GM21619 (cell line): ENCODE results near the gene SEL1L2.

Experiments
- ATAC-seq: cut with Tn5 transposase; IDR thresholded peaks from one replicate; pipeline ENCODE4 v1.9.1; 2021; ENCODE audit not compliant: unreplicated experiment

Gene SEL1L2

GRCh38 chr20:13934992-13935894, 55.2 kb downstream of the SEL1L2 start:
- no peak for ATAC-seq

DNA sequence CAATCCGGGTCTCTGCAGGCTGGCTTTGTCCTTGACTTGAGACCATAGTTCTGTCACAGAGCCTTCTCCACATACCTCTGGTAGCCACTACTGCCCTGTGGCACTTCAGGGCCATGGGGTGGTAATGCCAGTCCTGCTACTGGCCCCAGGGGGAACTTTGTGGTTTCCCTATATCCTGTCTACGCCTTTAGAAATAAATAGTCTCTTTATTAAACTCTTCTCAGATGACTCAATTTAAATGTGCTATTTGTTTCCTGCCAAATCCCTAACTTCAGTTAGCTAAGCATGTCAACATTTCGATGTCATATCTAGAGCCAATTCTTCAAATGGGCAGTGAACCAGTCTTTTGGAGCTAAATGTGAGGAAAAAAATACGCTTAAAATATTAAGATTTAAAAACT, 60.1 kb downstream of the SEL1L2 start:
- no peak for ATAC-seq

- no peak for ATAC-seq
Measured at GRCh38 chr20:13929836-13930235, 60.6 kb downstream of the SEL1L2 start.

- ATAC-seq: no peak
Measured at GRCh38 chr20:13928901-13929300, 61.5 kb downstream of the SEL1L2 start.

GRCh38 chr20:13927171-13927570, 63.2 kb downstream of the SEL1L2 start:
- ATAC-seq: no peak

- no peak for ATAC-seq
Measured at GRCh38 chr20:13922241-13922640, 68.2 kb downstream of the SEL1L2 start.

DNA sequence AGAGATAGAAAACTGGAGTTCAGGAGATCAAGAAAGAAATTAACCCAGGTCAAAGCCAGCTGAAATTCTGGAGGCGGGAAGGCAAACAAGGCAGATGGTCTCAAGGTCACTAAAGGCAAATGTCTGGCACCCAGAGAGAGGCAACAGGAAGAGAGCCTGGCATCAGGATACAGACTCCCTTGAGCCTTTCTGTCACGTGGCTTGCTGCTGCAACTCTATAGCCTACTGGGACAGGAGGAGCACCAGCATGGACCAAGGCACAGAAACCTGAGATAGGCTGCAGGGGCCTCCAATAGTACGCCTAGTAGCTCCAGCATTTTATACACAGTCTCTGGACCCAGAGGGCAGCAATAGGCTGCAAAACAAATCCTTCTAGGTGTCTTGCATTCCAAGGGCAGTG, 75.1 kb downstream of the SEL1L2 start:
- ATAC-seq: no peak

GRCh38 chr20:13913572-13913971, 76.8 kb downstream of the SEL1L2 start:
- ATAC-seq: no peak

- no peak for ATAC-seq
Measured at GRCh38 chr20:13913131-13913530, 77.3 kb downstream of the SEL1L2 start.

DNA sequence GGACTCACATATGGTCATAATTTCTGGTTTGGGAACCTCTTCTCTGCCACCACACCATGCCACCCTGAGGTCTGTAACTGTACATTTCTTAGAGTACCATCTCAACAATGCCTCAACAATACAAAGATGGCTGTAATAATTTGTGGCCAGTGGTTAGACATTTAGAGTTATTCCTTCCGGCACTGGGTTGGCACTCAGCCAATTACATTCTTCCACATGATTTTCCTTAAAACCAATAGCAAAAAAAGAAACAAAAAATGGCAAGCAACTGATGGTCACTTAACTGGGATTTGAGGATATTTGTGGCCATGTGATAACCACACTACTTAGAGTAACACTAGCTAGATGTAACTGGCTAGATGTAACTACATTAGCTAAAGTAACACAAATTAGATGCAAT, 79.9 kb downstream of the SEL1L2 start:
- no peak for ATAC-seq

DNA sequence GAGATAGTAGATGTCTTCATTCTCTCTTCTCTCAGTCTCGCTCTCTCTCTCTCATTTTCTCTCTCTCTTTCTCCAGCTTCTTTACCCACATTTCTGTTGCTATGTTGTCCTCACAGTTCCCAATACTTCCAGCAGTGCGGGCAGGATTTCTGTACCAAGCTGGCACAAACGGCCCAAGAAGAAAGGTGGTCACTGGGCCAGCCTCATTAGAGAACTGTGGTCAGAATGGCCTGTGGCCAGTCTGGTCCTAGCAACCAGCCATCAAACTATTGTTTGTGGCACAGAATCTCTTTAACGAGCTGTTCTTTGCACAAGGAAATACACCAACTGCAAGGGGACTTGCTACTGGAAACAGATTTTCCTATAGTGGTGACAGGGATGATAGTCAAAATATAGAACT, 81.3 kb downstream of the SEL1L2 start:
- ATAC-seq: no peak

DNA sequence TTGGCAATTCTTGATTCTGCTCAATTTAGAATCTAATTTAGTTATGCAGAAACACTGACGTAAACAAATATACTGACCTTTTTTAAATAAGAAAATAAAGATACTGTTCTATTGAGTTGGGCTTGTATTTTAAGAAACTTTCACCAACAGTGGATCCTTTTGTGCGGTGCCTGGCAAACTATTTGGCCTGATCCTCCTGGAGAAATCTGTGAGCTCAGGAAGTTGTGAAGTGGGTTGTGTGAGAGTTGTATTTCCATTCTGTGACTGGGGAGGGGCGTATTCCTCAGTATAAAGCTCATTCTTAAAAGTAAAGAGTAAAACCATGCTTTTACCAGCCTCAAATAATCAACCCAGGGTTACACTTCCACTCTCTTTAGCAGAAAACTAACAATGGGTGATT, 85.6 kb downstream of the SEL1L2 start:
- ATAC-seq: no peak

DNA sequence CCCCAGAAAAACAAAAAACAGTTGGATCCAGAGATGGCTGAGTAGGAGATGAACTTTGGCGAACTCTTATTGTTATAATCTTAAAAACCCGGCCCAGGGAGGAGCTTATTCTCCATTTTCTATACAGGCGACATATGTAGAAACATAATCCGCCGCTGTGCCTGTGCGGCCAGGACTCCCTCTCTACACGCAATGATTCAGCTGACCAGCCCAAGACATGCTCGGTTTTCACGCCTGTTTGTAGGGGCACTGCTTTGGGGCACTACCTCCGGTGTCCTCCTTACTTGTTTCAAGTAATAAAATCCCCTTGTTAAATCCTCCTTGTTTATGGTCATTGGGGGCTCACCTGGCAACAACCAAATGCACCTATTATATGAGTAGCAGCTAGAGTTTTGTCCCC, 89.9 kb downstream of the SEL1L2 start:
- no peak for ATAC-seq

GRCh38 chr20:13898012-13898612, 92.3 kb downstream of the SEL1L2 start:
- ATAC-seq: no peak

DNA sequence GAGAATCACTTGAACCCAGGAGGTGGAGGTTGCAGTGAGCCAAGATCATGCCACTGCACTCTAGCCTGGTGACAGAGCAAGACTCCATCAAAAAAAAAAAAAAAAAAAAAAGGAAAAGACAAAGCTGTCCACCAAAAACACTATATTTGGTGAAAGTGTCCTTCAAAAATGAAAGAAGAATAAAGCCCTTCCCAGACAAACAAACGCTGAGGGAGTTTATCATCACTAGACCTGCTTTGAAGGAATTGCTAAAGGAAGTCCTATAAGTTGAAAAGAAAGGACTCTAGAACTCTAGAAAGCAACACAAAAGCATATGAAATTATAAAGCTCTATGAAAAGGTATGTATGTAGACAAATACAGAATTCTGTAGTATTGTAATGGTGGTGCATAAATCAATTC, 98.8 kb downstream of the SEL1L2 start:
- no peak for ATAC-seq

DNA sequence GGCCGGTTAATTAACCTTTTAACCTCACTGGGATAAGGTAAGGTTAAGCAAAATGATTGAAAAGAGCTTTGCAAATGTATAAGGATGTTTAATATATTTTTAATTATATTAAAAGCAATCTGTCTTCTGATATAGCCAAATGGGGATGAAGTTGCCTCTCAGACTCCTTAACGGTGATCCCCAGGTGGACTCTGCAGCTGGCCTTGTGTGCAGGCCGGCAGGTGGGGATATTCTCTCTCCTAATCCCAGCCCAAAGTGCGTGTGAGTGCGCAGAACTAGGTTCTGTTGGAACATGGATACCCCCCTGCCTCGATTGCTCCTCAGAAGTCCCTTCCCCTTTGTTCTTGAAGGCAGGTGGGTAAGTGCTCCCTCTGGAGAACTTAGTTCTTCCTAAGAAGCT, 105.6 kb downstream of the SEL1L2 start:
- ATAC-seq: no peak

- ATAC-seq: no peak
Measured at GRCh38 chr20:13883425-13883824, 107.0 kb downstream of the SEL1L2 start.

DNA sequence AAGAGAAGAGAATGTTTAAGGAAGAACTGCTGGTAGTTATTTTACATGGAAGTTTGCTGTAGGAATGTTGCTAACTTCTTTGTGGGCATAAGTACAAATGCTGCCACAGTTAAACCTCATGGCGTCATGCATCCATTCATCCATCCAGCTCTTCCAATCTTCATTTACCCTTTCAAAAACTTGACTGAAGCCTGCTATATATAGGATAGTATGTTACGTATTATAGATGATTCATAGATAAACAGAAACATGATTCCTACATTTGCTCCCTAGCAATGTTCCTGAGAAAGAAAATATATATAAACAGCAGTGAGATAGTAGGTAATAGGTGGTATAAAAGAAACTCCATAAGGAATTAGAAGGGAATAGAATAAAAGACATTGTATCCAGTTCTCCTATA, 111.8 kb downstream of the SEL1L2 start:
- no peak for ATAC-seq

DNA sequence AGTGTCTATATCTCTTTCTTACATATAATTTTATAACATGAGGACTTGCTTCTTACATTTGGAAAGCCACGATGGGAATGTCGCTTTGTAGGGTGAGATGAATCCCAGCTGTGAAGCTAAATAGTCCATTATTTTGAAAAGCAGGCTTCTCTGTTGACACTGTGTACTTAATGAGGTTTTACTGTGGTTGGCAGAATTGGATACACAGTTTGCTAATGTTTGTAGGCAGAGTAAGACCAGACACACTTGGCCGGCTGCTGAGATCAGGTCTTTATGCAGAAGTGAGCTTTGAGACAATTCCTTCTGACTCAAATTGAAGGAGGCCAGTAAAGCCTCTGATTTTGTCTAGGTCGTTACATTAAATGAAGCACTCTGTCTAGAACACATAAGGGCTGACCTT, 112.6 kb downstream of the SEL1L2 start:
- no peak for ATAC-seq

DNA sequence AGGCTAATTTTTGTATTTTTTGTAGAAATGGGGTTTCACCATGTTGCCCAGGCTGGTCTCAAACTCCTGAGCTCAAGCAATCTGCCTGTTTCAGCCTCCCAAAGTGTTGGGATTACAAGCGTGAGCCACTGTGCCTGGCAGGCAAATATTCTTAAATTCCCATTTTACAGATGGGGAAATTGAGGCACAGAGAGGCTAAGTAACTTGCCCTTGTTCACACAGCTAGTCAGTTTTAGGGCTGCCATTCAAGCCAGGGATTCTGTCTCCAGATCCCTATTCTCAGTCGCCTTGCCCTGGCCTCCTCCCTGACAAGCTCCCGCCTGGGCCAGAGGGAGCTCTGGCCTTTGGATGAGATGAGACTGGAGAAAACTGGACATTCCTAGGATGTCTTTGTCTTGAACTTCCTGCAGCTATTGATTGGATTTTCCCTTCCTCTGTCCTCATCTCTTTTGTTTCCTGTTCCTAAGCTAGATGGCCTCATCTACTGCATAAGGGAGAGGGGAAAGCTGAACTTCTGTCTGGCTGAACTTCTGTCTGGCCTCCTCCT, 115.1 kb downstream of the SEL1L2 start:
- no peak for ATAC-seq

DNA sequence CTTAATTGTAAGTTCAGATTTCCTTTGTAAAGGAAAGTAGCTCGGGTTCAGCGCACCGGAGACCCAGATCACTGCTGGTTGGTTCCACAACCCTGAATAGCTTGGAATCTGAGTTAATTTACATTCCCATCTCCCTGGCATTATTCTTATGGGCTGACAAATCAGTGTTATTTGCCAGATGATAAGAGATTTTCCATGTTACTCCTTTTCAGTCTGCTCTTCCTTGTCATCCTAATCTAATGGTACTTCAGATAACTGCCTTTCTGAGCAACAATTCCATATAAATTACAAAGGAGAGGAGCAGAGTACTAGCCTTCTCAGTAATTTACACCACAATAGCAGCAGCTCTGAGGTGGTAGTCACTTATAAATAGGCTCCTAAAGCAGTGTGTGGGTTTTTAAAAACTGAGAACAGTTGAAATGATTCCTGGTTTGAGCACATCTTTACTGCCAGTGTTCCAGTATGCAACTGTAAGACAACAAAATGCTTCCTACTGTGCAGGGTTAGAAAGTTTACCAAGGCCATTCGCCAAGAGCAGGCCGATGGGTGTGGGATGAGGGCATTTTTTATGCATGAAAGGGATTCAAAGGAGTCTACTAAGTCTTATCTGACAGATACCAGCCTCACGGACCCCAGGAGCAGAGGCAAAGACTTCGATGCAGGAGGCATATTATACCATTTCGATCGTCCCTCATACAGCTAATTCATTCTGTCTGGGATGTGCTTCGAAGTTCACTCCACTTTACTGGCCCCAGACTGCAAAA, 115.8 kb downstream of the SEL1L2 start:
- no peak for ATAC-seq

DNA sequence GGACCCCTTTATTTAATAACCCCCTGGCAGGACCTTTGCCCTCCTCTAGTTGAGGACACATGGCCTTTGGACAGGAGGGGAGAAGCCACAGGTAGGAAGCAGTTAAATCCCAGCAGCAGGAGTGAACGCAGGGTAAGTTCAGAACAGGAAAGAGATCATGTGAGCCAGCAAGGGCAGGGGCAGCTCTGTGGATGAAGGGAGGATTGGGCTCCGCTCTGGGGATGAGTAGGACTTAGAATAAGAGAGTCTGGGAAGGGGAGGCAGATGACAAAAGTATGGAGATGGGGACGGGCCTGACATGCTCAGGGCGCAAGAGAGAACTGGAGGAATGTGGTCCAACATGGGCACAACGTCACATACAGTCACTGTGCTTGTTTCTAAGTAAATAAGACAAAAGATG, 116.6 kb downstream of the SEL1L2 start:
- ATAC-seq: no peak
